ENCODE measurements around the gene TMEM192. TPM values are rescaled to one million over a fixed set of nuclear protein-coding genes. Genes with fewer than 3 reads are reported as not detected.

TMEM192 gene
- total and polyA plus RNA-seq, 2 of the 8 experiments (the other 6 are each of a cell fraction or from before 2014, with no cell fraction given): 7.3 to 10.9 TPM

GRCh38 chr4:165112368-165113121 is at the start of gene TMEM192 (continued):
- TF ChIP-seq SP2 (IDR thresholded peaks at IDR 0.05; ENCODE audit: low read length): no peak
- TF ChIP-seq MAFK (IDR thresholded peaks at IDR 0.05; ENCODE audit: low read depth, low read length): no peak
- TF ChIP-seq CTBP2 (IDR thresholded peaks at IDR 0.05; ENCODE audit: borderline replicate concordance, insufficient read depth, insufficient read length, low read length): no peak
- TF ChIP-seq POLR2A (IDR thresholded peaks at IDR 0.05; ENCODE audit: control extremely low read depth in 1 of 2, low read depth in 2 of 2, low read length in 2 of 2): peak; percentile 72 to 85
- TF ChIP-seq HDAC2 (IDR thresholded peaks at IDR 0.05; ENCODE audit: borderline replicate concordance in 1 of 2, low read depth in 2 of 2, low read length in 2 of 2): peak in 1 of 2 experiments; percentile 56; a peak in 1 of 4 replicates
- TF ChIP-seq TBP (IDR thresholded peaks at IDR 0.05; ENCODE audit: low read depth, low read length): peak; percentile 74
- no peak; the same call in 1 of the 2 replicates for TF ChIP-seq GTF2F1 (IDR thresholded peaks at IDR 0.05; ENCODE audit: borderline replicate concordance, low read depth, low read length)
- TF ChIP-seq CEBPB (IDR thresholded peaks at IDR 0.05; ENCODE audit: low read depth, low read length): no peak
- TF ChIP-seq KDM5A (IDR thresholded peaks at IDR 0.05; ENCODE audit: low read length): no peak

Measured in H1 (cell line).